ENCODE measurements around the gene CD300A.

GRCh38 chr17:74471341-74471740, 4.9 kb downstream of the CD300A start:
- no peak for TF ChIP-seq CTCF (conservative IDR thresholded peaks at IDR 0.05; ENCODE audit: low read depth, low read length)
- TF ChIP-seq POLR2A (IDR thresholded peaks at IDR 0.05; ENCODE audit: low read depth, low read length): no peak
- TF ChIP-seq BHLHE40 (IDR thresholded peaks at IDR 0.05; ENCODE audit: low read depth, low read length): no peak
- TF ChIP-seq NFE2L2 (IDR thresholded peaks at IDR 0.05; ENCODE audit: low read depth, low read length): no peak
- TF ChIP-seq CEBPB (IDR thresholded peaks at IDR 0.05; ENCODE audit: low read depth, low read length): no peak
- no peak for TF ChIP-seq USF2 (IDR thresholded peaks at IDR 0.05; ENCODE audit: low read depth, low read length)
- TF ChIP-seq RCOR1 (IDR thresholded peaks at IDR 0.05; ENCODE audit: insufficient replicate concordance, low read length): no peak
- no peak for TF ChIP-seq SMC3 (IDR thresholded peaks at IDR 0.05; ENCODE audit: low read depth, low read length)

Measured in IMR-90 (cell line).